Ovary (tissue), 9 donors: ENCODE measurements around the gene RDH8. TPM values are rescaled to one million over a fixed set of nuclear protein-coding genes. Genes with fewer than 3 reads are reported as not detected.

Source experiments
- DNase-seq, 5 donors: peaks; one replicate each; pipeline ENCODE4 v3.0.0-alpha.2; 2019 to 2020
- H3K27ac ChIP-seq, 2 donors: fragments of 200-600 bp; one replicate each; pipeline versions ENCODE4 v1.5.1 to v1.8.0; 2019 to 2022
- H3K27me3 ChIP-seq: fragments of 200-600 bp; one replicate; pipeline ENCODE4 v1.8.0; 2022
- H3K36me3 ChIP-seq: fragments of 200-600 bp; sonication (generic); one replicate; pipeline ENCODE4 v1.5.1; 2019
- H3K4me1 ChIP-seq: one replicate; pipeline ENCODE4 v1.8.1; 2013; ENCODE audit warnings: mild to moderate bottlenecking, moderate library complexity; ENCODE audit not compliant: insufficient read depth
- H3K4me3 ChIP-seq: fragments of 200-600 bp; sonication (generic); one replicate; pipeline ENCODE4 v1.5.1; 2017
- H3K9me3 ChIP-seq, 2 donors: fragments of 200-600 bp in 1 of 2; sonication (generic) in 1 of 2; one replicate each; pipeline versions ENCODE4 v1.5.1 to v1.8.1; 2013 to 2019; ENCODE audit warnings: mild to moderate bottlenecking in 1 of 2, moderate library complexity in 1 of 2
- CTCF ChIP-seq, 3 donors: fragments of 450-650 bp in 2 of 3; fragments of 200-600 bp in 1 of 3; IDR thresholded peaks; one replicate each; pipeline versions ENCODE4 v1.5.1 to v1.8.0; 2016 to 2022; ENCODE audit warnings: antibody characterized with exemption in 3 of 3, mild to moderate bottlenecking in 1 of 3
- EP300 ChIP-seq: sonication (generic); formaldehyde crosslinking; IDR thresholded peaks from one replicate; pipeline ENCODE4 v1.6.1; 2017; ENCODE audit warnings: antibody characterized with exemption
- POLR2A ChIP-seq: fragments of 450-650 bp; IDR thresholded peaks from one replicate; pipeline ENCODE4 v1.6.1; 2017; ENCODE audit warnings: antibody characterized with exemption, mild to moderate bottlenecking, moderate library complexity
- WGBS, 3 donors: extraction: QIAGEN DNeasy Blood & Tissue Kit in 1 of 3; methylation state at CpG; one replicate each; pipeline versions ENCODE4 v1.1.5 to v1.1.7; 2013 to 2017; 5-methylcytosine and 5-hydroxymethylcytosine counted together
- intact Hi-C, 4 donors: fragments of 100-400 bp; cut with DNase I; formaldehyde crosslinking; loops; one replicate each; pipeline versions ENCODE4 v1.11.0 to v1.15.1; 2022 to 2023
- polyA plus RNA-seq, 2 donors: library from polyadenylated mRNA; stranded (reverse); fragments of 200-250 nt in 1 of 2; fragments of 350-450 nt in 1 of 2; fragmentation: Illumina TruSeq in 1 of 2; extraction: RNeasy Lipid Tissue Mini Kit (QIAGEN cat#74804) in 1 of 2; gene quantifications; one replicate each; pipeline ENCODE4 v1.2.3, GENCODE V29; 2013 to 2014
- total RNA-seq, 7 donors: library from RNA; depleted of rRNA in 2 of 7; stranded (reverse); fragments of >200 nt in 2 of 7; fragmentation: NEBNext Ultra II Directional in 3 of 7; extraction: Animal tissue kit (Norgen Biotek cat#: 25700) in 3 of 7; gene quantifications; one replicate each; pipeline versions ENCODE4 v1.1.0 to v1.2.4, GENCODE V29; 2016 to 2023
- donor health status: DM: no; HTN: no; CAD: no; lungs with moderate emphysema.
- donor health status: DM: no; HTN: no; CAD: no.
- donor health status: Bipolar disorder and iron deficiency.
- donor health status: DM: yes; HTN: yes; CAD: no.
- donor health status: DM: no; HTN: no; CAD: no.
- donor health status: DM: yes; HTN: yes; CAD: no.

RDH8 gene
- total and polyA plus RNA-seq, 9 donors = not detected

DNA sequence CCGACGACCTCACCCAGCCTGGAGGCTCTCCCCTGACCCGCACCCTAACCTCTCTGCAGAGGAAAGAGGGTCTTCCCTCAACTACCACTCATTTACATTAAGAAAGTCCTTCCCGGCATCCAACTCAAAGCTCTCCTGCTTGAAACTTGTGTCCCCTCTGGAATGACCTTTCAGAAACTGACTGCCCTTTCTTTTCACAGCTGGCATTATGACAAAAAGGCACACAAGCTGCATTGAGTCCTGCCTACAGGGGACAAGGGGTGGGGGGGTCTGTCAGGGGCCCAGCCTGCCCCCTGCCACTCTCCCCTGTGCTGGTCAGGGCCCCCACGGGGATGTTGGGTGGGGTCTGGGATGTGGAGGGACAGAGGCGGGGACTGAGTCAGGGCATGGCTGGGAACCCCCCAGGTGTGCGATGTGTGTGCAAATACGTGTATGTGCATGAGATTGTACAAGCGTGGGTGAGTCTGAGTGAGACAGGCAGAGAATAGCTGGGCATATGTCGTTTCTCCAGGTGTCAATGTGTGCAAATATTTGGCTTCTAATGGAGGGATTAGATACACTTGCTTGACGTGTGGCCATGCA lies 5.0 kb upstream of the RDH8 start:
- Histone ChIP-seq H3K9me3 (no peaks in the 10 kb centered on the region), H3K27ac (peak overlapping the region in 1 of 2 donors; percentile 35), H3K36me3 (no peaks in the 10 kb centered on the region), H3K4me1 (peaks cover 13% of the 10 kb centered on the region), H3K4me3 (no peak overlapping the region), H3K27me3 (no peaks in the 10 kb centered on the region)
- peak in 2 of 5 donors; percentile 20 to 44 for DNase-seq
- WGBS, 3 donors = 42 to 47% (median 47%) methylated on average over 11 of the region's 11 CpGs
- no peak for TF ChIP-seq EP300
- no peak for TF ChIP-seq CTCF (IDR thresholded peaks at IDR 0.05)
- TF ChIP-seq POLR2A = no peak
- intact Hi-C loops = loop anchor here in 2 of 4 donors (5.0 to 10.0 kb wide), 2 partner anchors 71 to 73 kb away; partner anchors contain the start of gene OLFM2 (in 2 of the 2)

GRCh38 chr19:10009714-10010224 lies 3.5 kb upstream of the RDH8 start:
- H3K4me1 ChIP-seq = peaks cover 13% of the 10 kb centered on the region
- intact Hi-C loops = loop anchor here in 2 of 4 donors (5.0 to 10.0 kb wide), 2 partner anchors 72 to 75 kb away; partner anchors contain the start of gene OLFM2 (in 2 of the 2)
- TF ChIP-seq CTCF (IDR thresholded peaks at IDR 0.05) = no peak
- TF ChIP-seq EP300 = no peak
- no peak for TF ChIP-seq POLR2A
- H3K27me3 ChIP-seq = no peaks in the 10 kb centered on the region
- H3K4me3 ChIP-seq = peak overlapping the region; percentile 28
- no peak for DNase-seq
- 2% methylated on average over 22 of the region's 22 CpGs for WGBS, 3 donors
- H3K36me3 ChIP-seq = no peaks in the 10 kb centered on the region
- no peaks in the 10 kb centered on the region for H3K9me3 ChIP-seq
- no peak overlapping the region for H3K27ac ChIP-seq

DNA sequence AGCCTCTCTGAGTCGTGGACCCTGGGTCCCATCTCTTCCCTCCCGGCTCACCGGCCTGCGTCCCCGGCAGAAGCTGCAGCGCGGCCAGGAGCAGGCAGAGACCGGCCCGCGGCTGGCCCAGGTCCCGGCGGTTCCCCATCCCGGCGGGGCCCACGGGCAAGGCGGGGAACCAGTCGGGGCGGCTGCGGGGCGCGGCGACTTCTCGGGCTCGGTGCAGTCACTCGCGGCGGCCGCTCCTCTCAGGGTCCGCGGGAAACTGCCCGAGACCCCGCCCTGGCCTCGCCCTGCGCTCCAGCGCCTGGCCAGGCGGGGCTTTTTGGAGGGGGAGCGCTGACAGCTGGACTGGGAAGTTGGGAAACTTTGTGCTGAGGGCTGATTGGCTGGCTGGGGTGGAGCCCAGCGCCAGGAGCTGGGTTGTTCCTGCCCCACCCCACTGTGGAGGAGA lies 3.0 kb upstream of the RDH8 start, which contains the start of gene COL5A3:
Gene COL5A3, minus strand, starts transcription at position 258 of the 445 bp plus-strand sequence. Its CDS starts 119 bp downstream, at position 139.
- Histone ChIP-seq H3K4me3 (peak within 1 kb of the TSS; percentile 28), H3K36me3 (no peaks in the 10 kb centered on the region), H3K4me1 (peaks cover 13% of the 10 kb centered on the region), H3K27ac (no peak within 1 kb of the TSS), H3K9me3 (no peaks in the 10 kb centered on the region), H3K27me3 (no peaks in the 10 kb centered on the region)
- intact Hi-C loops = no loop called here
- no peak for TF ChIP-seq POLR2A
- TF ChIP-seq CTCF (IDR thresholded peaks at IDR 0.05) = no peak
- no peak for TF ChIP-seq EP300
- peak; percentile 38 to 78 (median 58) for DNase-seq
- WGBS, 3 donors = 0 to 1% (median 1%) methylated on average over 28 to 38 of the region's 38 CpGs

DNA sequence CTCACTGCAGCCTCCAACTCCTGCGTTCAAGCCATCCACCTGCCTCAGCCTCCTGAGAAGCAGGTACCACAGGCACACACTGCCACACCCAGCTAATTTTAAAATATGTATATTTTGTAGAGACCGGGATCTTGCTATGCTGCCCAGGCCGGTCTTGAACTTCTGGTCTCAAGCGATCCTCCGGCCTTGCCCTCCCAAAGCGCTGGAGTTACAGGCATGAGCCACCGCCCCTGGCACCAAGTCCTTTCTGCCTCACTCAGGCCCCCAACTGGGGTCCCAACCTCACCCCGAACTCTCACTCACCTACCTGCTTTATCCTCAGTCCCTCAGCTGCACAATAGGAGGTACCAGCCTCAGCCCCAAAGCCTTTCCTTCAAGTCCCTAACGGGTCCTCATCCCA lies 2.3 kb upstream of the RDH8 start:
- Histone ChIP-seq H3K4me1 (peaks cover 13% of the 10 kb centered on the region), H3K36me3 (no peaks in the 10 kb centered on the region), H3K27me3 (no peaks in the 10 kb centered on the region), H3K4me3 (no peak overlapping the region), H3K27ac (no peak overlapping the region), H3K9me3 (no peaks in the 10 kb centered on the region)
- intact Hi-C loops = no loop called here
- TF ChIP-seq CTCF (IDR thresholded peaks at IDR 0.05) (no peak), POLR2A (no peak), EP300 (no peak)
- WGBS, 3 donors = 60 to 83% (median 70%) methylated on average over 9 of the region's 9 CpGs
- no peak for DNase-seq
